ENCODE data around the gene NPAS3.

DNA sequence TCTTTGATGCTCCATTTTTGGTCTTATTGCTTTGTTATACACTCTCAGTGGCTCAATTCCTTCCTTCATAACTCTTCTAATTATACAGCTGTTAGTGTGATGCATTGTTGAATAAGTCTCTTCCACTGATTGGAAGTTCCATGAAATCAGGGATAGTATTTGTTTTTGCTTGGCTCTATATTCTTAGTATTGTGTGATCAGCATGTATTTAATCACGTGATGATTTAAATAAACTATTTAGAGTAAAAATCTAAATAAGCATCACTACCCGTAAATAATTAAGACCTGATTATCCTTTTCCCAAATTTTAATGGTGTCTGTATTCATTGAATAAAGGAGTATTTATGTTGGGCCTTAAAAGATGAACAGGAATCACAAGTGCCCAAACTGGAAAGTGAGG lies 355.7 kb downstream of the NPAS3 start:
- TF ChIP-seq, protein P1, sequence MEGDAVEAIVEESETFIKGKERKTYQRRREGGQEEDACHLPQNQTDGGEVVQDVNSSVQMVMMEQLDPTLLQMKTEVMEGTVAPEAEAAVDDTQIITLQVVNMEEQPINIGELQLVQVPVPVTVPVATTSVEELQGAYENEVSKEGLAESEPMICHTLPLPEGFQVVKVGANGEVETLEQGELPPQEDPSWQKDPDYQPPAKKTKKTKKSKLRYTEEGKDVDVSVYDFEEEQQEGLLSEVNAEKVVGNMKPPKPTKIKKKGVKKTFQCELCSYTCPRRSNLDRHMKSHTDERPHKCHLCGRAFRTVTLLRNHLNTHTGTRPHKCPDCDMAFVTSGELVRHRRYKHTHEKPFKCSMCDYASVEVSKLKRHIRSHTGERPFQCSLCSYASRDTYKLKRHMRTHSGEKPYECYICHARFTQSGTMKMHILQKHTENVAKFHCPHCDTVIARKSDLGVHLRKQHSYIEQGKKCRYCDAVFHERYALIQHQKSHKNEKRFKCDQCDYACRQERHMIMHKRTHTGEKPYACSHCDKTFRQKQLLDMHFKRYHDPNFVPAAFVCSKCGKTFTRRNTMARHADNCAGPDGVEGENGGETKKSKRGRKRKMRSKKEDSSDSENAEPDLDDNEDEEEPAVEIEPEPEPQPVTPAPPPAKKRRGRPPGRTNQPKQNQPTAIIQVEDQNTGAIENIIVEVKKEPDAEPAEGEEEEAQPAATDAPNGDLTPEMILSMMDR (IDR thresholded peaks at IDR 0.05; ENCODE audit: low read depth, low read length, missing input control), result no peak
- TF ChIP-seq EGR1 (IDR thresholded peaks at IDR 0.05; ENCODE audit: low read depth in 2 of 2), result no peak

Data from liver (tissue), 3 donors.